Ishikawa (cell line): ENCODE measurements around the gene S100A12.

ENCODE experiments used
- CREB1 ChIP-seq: IDR thresholded peaks from 2 replicates; pipeline ENCODE4 v1.6.1; 2012; ENCODE audit warnings: low read depth
- EP300 ChIP-seq: IDR thresholded peaks from 2 replicates; pipeline ENCODE4 v1.6.1; 2012; ENCODE audit warnings: borderline replicate concordance
- FOXM1 ChIP-seq: IDR thresholded peaks from 2 replicates; pipeline ENCODE4 v1.6.1; 2012; ENCODE audit warnings: low read depth, borderline replicate concordance
- NFIC ChIP-seq: IDR thresholded peaks from 2 replicates; pipeline ENCODE4 v1.6.1; 2012
- RAD21 ChIP-seq: IDR thresholded peaks from 2 replicates; pipeline ENCODE4 v1.6.1; 2012; ENCODE audit warnings: low read depth
- TAF1 ChIP-seq: IDR thresholded peaks from 2 replicates; pipeline ENCODE4 v1.6.1; 2012; ENCODE audit warnings: low read depth, mild to moderate bottlenecking
- TCF12 ChIP-seq: IDR thresholded peaks from 2 replicates; pipeline ENCODE4 v1.6.1; 2012; ENCODE audit warnings: low read depth
- TEAD4 ChIP-seq: IDR thresholded peaks from 2 replicates; pipeline ENCODE4 v1.6.1; 2012
- USF1 ChIP-seq: IDR thresholded peaks from 2 replicates; pipeline ENCODE4 v1.6.1; 2012
- ZBTB7A ChIP-seq: IDR thresholded peaks from 2 replicates; pipeline ENCODE4 v1.6.1; 2012; ENCODE audit warnings: low read depth
- TF ChIP-seq, protein P1 (sequence below): IDR thresholded peaks from 2 replicates; pipeline ENCODE4 v1.6.1; 2012
- TF ChIP-seq, protein P2 (sequence below): IDR thresholded peaks from 2 replicates; pipeline ENCODE4 v1.6.1; 2012; ENCODE audit warnings: low read depth, mild to moderate bottlenecking

DNA sequence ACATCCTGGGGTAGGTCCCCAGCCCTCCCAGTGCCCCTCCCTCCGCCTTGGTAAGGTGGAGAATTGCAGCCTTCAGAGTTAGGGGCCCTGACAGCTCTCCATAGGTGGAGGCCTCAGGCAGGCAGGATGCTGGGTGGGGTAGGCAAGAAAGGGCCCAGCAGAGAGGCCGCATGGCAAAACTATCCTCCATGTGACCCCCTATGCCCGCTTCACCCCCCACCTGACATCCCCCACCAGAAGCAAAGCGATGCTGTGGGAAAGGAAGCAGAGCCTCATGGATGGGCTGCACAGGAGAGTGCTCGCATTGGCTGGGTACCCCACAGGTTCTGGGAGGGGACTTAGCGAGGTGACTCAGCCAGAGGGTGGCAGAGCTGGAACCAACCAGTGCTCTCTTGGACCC lies 16.2 kb downstream of the S100A12 start:
- TF ChIP-seq USF1 (no peak), ZBTB7A (no peak), RAD21 (no peak), TEAD4 (no peak), EP300 (no peak), NFIC (no peak), TCF12 (no peak), FOXM1 (no peak), TAF1 (no peak), CREB1 (no peak)
- TF ChIP-seq, protein P1, sequence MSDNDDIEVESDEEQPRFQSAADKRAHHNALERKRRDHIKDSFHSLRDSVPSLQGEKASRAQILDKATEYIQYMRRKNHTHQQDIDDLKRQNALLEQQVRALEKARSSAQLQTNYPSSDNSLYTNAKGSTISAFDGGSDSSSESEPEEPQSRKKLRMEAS = no peak
- TF ChIP-seq, protein P2, sequence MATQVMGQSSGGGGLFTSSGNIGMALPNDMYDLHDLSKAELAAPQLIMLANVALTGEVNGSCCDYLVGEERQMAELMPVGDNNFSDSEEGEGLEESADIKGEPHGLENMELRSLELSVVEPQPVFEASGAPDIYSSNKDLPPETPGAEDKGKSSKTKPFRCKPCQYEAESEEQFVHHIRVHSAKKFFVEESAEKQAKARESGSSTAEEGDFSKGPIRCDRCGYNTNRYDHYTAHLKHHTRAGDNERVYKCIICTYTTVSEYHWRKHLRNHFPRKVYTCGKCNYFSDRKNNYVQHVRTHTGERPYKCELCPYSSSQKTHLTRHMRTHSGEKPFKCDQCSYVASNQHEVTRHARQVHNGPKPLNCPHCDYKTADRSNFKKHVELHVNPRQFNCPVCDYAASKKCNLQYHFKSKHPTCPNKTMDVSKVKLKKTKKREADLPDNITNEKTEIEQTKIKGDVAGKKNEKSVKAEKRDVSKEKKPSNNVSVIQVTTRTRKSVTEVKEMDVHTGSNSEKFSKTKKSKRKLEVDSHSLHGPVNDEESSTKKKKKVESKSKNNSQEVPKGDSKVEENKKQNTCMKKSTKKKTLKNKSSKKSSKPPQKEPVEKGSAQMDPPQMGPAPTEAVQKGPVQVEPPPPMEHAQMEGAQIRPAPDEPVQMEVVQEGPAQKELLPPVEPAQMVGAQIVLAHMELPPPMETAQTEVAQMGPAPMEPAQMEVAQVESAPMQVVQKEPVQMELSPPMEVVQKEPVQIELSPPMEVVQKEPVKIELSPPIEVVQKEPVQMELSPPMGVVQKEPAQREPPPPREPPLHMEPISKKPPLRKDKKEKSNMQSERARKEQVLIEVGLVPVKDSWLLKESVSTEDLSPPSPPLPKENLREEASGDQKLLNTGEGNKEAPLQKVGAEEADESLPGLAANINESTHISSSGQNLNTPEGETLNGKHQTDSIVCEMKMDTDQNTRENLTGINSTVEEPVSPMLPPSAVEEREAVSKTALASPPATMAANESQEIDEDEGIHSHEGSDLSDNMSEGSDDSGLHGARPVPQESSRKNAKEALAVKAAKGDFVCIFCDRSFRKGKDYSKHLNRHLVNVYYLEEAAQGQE = no peak
